Caco-2 (cell line): ENCODE measurements around the gene CALML3. TPM values are rescaled to one million over a fixed set of nuclear protein-coding genes. Genes with fewer than 3 reads are reported as not detected.

Source experiments
- BruUV-seq: library from RNA; stranded (reverse); fragments of 400-500 nt; replicated peaks from 2 replicates; lab custom pipeline; 2021; lab: Mats Ljungman, UMichigan
- CTCF ChIA-PET: fragments of 300-600 bp; sonication (Branson Sonifier 250); formaldehyde crosslinking; loops from one replicate; lab custom pipeline; 2022; ENCODE audit warnings: antibody characterized with exemption; lab: Charles Lee
- POLR2A ChIA-PET: fragments of 300-600 bp; sonication (Branson Sonifier 250); formaldehyde crosslinking; loops from one replicate; lab custom pipeline; 2022; ENCODE audit warnings: antibody characterized with exemption; lab: Charles Lee
- DNase-seq, 2 experiments: peaks; one replicate each; pipeline versions ENCODE4 v3.0.0 to v3.0.0-alpha.2; 2020 to 2022
- H3K27me3 ChIP-seq: replicated peaks from 2 replicates; pipeline ENCODE4 v1.6.0; 2011; ENCODE audit warnings: low read length; ENCODE audit not compliant: control insufficient read depth, insufficient read depth
- H3K36me3 ChIP-seq: 2 replicates; pipeline ENCODE4 v1.5.1; 2011; ENCODE audit warnings: low read length; ENCODE audit not compliant: control insufficient read depth, insufficient read depth
- H3K4me1 ChIP-seq: fragments of 250-450 bp; sonication (Bioruptor Pico); 2 replicates; pipeline ENCODE4 v1.5.1; 2020; ENCODE audit warnings: mild to moderate bottlenecking
- H3K4me3 ChIP-seq: 2 replicates; pipeline ENCODE4 v1.5.1; 2011; ENCODE audit warnings: low read depth, mild to moderate bottlenecking, control low read depth, low read length
- H3K9me3 ChIP-seq: fragments of 250-450 bp; sonication (Bioruptor Pico); 2 replicates; pipeline ENCODE4 v1.5.1; 2020; ENCODE audit warnings: mild to moderate bottlenecking, moderate library complexity
- H3K27ac Mint-ChIP-seq: one replicate; pipeline ENCODE4 v1.8.0; 2022; ENCODE audit warnings: mixed read lengths; ENCODE audit not compliant: unreplicated experiment
- H3K27me3 Mint-ChIP-seq: one replicate; pipeline ENCODE4 v1.8.0; 2022; ENCODE audit warnings: mixed read lengths; ENCODE audit not compliant: insufficient read depth, unreplicated experiment
- H3K36me3 Mint-ChIP-seq: one replicate; pipeline ENCODE4 v1.8.0; 2022; ENCODE audit warnings: mild to moderate bottlenecking, mixed read lengths; ENCODE audit not compliant: insufficient read depth, unreplicated experiment
- H3K4me1 Mint-ChIP-seq: one replicate; pipeline ENCODE4 v1.8.0; 2022; ENCODE audit warnings: low read depth, mixed read lengths; ENCODE audit not compliant: unreplicated experiment
- H3K4me3 Mint-ChIP-seq: one replicate; pipeline ENCODE4 v1.8.0; 2022; ENCODE audit warnings: mild to moderate bottlenecking, moderate library complexity, mixed read lengths; ENCODE audit not compliant: unreplicated experiment
- H3K9me3 Mint-ChIP-seq: one replicate; pipeline ENCODE4 v1.8.0; 2022; ENCODE audit warnings: mixed read lengths; ENCODE audit not compliant: unreplicated experiment
- CTCF ChIP-seq, 2 experiments: fragments of 200-600 bp in 1 of 2; IDR thresholded peaks; 1 replicate in 1 of 2; 2 replicates in 1 of 2; pipeline versions ENCODE4 v1.5.1 to v1.8.0; 2011 to 2022; ENCODE audit warnings: antibody characterized with exemption in 1 of 2, control low read depth in 1 of 2, inconsistent platforms in 1 of 2, low read depth in 1 of 2, low read length in 1 of 2, mild to moderate bottlenecking in 1 of 2, moderate library complexity in 1 of 2; ENCODE audit not compliant: insufficient read depth in 1 of 2, severe bottlenecking in 1 of 2, unreplicated experiment in 1 of 2
- intact Hi-C: fragments of 100-400 bp; cut with micrococcal nuclease; formaldehyde crosslinking; loops from one replicate; pipeline ENCODE4 v1.10.0; 2022; ENCODE audit not compliant: unreplicated experiment
- total RNA-seq: library from RNA; stranded (reverse); gene quantifications from 2 replicates; pipeline ENCODE4 v1.2.3, GENCODE V29; 2022

CALML3 gene
- total RNA-seq, 1 experiment from 2014 or later = 0.18 TPM

GRCh38 chr10:5512331-5512730, 12.4 kb upstream of the CALML3 start:
- no peaks in the 10 kb centered on the region for H3K9me3 ChIP-seq
- DNase-seq = no peak
- peaks cover 70% of the 10 kb centered on the region for H3K4me1 ChIP-seq
- no peaks in the 10 kb centered on the region for H3K36me3 ChIP-seq
- H3K4me3 ChIP-seq = no peak overlapping the region
- no peaks in the 10 kb centered on the region for H3K9me3 Mint-ChIP-seq
- H3K36me3 Mint-ChIP-seq = peaks cover 5% of the 10 kb centered on the region
- BruUV-seq = no TSS peak
- no peak overlapping the region for H3K4me3 Mint-ChIP-seq
- peak overlapping the region; percentile 74 for H3K27ac Mint-ChIP-seq
- ChIA-PET CTCF (no interaction called here), POLR2A (interaction anchor here (1.1 kb wide), 1 partner anchor 66 kb away, joined by 4 read pairs; no protein-coding TSS in a partner anchor)
- no peaks in the 10 kb centered on the region for H3K27me3 Mint-ChIP-seq
- H3K27me3 ChIP-seq = no peaks in the 10 kb centered on the region
- no peak for TF ChIP-seq CTCF (IDR thresholded peaks at IDR 0.05; ENCODE audit: insufficient read depth in 1 of 2, low read depth in 1 of 2, low read length in 1 of 2, severe bottlenecking in 1 of 2, unreplicated experiment in 1 of 2)
- intact Hi-C loops = no loop called here
- peaks cover 63% of the 10 kb centered on the region for H3K4me1 Mint-ChIP-seq

GRCh38 chr10:5512881-5513612, 11.7 kb upstream of the CALML3 start:
- H3K4me1 ChIP-seq = peaks cover 71% of the 10 kb centered on the region
- H3K4me1 Mint-ChIP-seq = peaks cover 67% of the 10 kb centered on the region
- no peaks in the 10 kb centered on the region for H3K27me3 Mint-ChIP-seq
- CTCF ChIA-PET = no interaction called here
- peak overlapping the region; percentile 74 for H3K27ac Mint-ChIP-seq
- TF ChIP-seq CTCF (IDR thresholded peaks at IDR 0.05; ENCODE audit: insufficient read depth in 1 of 2, low read depth in 1 of 2, low read length in 1 of 2, severe bottlenecking in 1 of 2, unreplicated experiment in 1 of 2) = no peak
- H3K4me3 Mint-ChIP-seq = no peak overlapping the region
- no peaks in the 10 kb centered on the region for H3K27me3 ChIP-seq
- no TSS peak for BruUV-seq
- POLR2A ChIA-PET = interaction anchor here (0.7 to 1.1 kb wide), 3 partner anchors 13 to 377 kb away, joined by 3 to 4 read pairs (median 3); partner anchors contain the start of genes CALML5 and FBH1
- H3K36me3 ChIP-seq = no peaks in the 10 kb centered on the region
- H3K36me3 Mint-ChIP-seq = peaks cover 9% of the 10 kb centered on the region
- H3K9me3 Mint-ChIP-seq = no peaks in the 10 kb centered on the region
- intact Hi-C loops = no loop called here
- H3K9me3 ChIP-seq = no peaks in the 10 kb centered on the region
- DNase-seq = no peak
- H3K4me3 ChIP-seq = no peak overlapping the region

GRCh38 chr10:5514226-5514850, 10.4 kb upstream of the CALML3 start:
- BruUV-seq = no TSS peak
- H3K4me1 Mint-ChIP-seq = peaks cover 70% of the 10 kb centered on the region
- no peak overlapping the region for H3K27ac Mint-ChIP-seq
- CTCF ChIA-PET = no interaction called here
- intact Hi-C loops = no loop called here
- Histone ChIP-seq H3K4me1 (peaks cover 81% of the 10 kb centered on the region), H3K9me3 (0 out of 2 replicates have a peak, but pooled peaks cover 4% of the 10 kb centered on the region), H3K36me3 (no peaks in the 10 kb centered on the region), H3K27me3 (no peaks in the 10 kb centered on the region), H3K4me3 (no peak overlapping the region)
- peaks cover 15% of the 10 kb centered on the region for H3K36me3 Mint-ChIP-seq
- TF ChIP-seq CTCF (IDR thresholded peaks at IDR 0.05; ENCODE audit: insufficient read depth in 1 of 2, low read depth in 1 of 2, low read length in 1 of 2, severe bottlenecking in 1 of 2, unreplicated experiment in 1 of 2) = no peak
- no peak overlapping the region for H3K4me3 Mint-ChIP-seq
- no peaks in the 10 kb centered on the region for H3K9me3 Mint-ChIP-seq
- POLR2A ChIA-PET = interaction anchor here (0.6 kb wide), 2 partner anchors 24 to 1865 kb away, joined by 3 to 4 read pairs; no protein-coding TSS in a partner anchor
- no peaks in the 10 kb centered on the region for H3K27me3 Mint-ChIP-seq
- DNase-seq = no peak
